NCI-H187 (cell line): ENCODE results near the gene BICRAL.
A peak's percentile ranks its signal among the peaks of the same experiment; 100 is the strongest.
"Not testable (repeated sequence)": the region's sequence is repeated elsewhere in the genome, so short reads cannot be mapped to it uniquely, and the experiment has no call there.

Source experiments
- DNase-seq, 2 experiments: peaks; one replicate each; lab custom pipeline; 2025; lab: John Stamatoyannopoulos, UW

BICRAL gene

DNA sequence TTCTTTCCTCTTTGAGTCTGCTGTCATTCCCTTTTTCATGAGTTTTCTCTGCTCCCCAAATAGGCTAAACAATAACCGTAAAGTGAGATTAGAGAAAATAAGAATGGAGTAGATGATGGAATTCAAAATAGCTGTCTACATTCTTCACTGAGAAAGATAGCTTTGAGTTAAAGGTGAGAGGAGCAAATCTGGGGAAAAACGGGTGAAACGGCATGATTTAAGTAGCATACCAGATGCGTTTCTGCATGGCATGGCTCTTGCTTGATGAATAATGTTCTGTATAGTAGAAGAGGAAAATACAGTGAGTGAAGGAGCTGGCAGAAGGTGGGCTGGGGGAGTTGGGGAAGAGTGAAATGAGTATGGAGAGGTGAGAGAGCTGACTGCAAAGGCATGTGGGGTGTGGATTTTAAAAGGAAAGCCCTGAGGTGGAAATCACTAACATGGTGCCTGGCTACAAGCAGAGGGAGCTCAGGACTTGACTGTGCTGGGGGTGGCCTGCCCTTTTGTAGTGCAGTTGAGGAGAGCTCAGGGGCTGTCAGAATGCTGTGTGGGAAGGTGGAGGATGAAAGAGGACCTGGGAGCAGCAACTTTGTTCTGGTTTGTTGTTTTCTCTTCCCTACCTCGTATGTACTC, 8.8 kb downstream of the BICRAL start:
- no peak for DNase-seq

DNA sequence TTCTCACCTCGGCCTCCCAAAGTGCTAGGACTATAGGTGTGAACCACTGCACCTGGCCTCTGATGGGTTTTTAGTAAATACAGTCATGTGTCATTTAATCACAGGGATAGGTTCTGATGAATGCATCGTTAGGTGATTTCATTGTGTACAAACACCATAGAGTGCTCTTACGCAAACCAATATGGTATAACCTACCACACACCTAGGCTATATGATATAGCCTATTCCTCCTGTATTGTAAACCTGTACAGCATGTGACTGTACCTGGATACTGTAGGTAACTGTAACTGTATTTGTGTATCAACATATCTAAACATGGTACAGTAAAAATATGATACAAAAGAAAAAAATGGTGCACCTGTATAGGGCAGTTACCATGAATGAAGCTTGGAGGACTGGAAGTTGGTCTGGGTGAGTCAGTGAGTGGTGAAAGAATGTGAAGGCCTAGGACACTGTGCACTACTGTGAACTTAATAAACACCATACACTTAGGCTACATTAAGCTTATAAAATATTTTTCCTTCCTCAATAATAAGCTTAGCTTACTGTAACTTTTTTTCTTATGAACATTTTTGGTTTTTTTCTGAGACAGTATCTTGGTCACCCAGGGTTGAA, 10.0 kb downstream of the BICRAL start:
- no peak for DNase-seq

DNA sequence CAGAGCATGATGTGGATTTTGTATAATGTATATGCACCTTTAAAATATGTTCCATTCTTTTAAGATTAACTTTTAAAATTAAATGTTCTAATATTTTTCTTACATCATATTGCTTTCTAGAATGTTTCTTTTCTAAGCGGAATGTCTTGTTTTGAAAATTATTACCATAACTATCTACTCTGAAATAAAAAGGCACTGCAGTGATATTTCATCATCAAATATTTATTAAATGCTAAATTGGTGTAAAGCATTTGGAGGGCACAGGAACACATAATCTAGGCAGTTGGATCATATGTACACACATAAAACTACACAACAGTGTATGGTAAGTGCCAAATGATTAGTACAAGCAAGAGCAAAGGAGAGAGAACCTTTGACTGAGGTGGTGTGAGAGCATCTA, 13.8 kb downstream of the BICRAL start:
- DNase-seq: no peak

DNA sequence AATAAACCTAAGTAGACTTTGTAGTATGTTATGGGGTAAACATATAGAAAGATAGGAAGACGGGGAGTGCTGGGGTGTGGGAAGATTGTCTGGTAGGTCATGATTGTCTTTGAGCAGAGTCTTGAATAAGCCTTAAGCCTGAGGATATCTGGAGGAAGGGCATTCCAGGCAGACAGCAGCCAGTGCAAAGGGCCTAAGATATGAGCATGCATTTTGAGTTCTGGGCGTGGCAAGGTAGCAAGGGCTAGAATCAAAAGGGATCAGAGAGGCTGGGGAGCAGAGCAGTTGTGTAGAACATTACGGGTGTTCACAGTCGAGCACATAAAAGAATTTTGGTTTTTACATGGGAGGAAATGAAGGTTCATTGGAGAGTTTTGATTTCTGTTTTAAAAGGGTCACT, 14.3 kb downstream of the BICRAL start:
- no peak for DNase-seq

DNA sequence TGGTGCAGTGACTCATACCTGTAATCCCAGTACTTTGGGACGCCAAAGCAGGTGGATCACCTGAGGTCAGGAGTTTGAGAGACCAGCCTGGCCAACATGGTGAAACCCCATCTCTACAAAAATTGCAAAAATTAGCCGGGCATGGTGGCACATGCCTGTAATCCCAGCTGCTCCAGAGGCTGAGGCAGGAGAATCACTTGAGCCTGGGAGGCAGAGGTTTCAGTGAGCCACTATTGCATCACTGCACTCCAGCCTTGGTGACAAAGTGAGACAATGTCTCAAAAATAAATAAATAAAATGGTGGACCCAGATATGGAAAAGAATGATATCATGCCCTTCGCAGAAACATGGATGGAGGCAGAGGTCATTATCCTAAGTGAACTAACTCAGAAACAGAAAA, 15.8 kb downstream of the BICRAL start:
- DNase-seq: not testable (repeated sequence)

DNA sequence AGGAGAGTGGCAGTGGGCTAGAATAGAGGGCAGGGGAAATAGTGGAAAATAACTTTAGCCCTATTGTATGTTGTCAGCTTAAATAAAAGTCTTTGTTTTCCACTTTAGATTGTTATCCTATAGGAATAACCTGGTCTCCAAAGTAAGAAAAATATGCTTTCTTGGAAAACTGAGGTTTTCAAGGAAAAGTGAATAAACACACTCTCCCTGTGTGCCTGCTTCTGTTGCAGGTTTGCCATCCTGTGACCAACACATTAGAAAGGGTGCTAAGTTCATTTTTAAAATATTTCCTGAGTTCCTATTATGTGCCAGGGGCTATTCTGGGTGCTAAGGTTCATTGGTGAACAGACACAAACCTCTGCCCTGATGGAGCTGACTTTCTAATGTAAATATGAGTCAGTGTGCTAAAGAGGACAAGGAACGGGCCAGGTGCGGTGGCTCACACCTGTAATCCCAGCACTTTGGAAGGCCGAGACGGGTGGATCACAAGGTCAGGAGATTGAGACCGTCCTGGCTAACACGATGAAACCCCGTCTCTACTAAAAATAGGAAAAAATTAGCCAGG, 23.5 kb downstream of the BICRAL start:
- no peak for DNase-seq

DNA sequence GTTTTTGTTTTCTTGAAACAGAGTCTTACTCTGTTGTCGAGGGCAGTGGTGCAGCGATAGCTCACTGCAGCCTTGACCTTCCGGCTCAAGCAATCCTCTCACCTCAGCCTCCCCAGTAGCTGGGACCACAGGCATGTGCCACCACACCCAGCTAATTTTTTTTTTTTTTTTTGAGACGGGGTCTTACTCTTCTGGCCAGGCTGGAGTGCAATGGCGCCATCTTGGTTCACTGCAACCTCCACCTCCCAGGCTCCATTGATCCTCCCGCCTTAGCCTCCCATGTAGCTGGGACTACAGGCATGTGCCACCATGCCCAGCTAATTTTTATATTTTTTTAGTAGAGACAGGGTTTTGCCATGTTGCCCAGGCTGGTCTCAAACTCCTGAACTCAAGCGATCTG, 24.5 kb downstream of the BICRAL start:
- DNase-seq: not testable (repeated sequence)

DNA sequence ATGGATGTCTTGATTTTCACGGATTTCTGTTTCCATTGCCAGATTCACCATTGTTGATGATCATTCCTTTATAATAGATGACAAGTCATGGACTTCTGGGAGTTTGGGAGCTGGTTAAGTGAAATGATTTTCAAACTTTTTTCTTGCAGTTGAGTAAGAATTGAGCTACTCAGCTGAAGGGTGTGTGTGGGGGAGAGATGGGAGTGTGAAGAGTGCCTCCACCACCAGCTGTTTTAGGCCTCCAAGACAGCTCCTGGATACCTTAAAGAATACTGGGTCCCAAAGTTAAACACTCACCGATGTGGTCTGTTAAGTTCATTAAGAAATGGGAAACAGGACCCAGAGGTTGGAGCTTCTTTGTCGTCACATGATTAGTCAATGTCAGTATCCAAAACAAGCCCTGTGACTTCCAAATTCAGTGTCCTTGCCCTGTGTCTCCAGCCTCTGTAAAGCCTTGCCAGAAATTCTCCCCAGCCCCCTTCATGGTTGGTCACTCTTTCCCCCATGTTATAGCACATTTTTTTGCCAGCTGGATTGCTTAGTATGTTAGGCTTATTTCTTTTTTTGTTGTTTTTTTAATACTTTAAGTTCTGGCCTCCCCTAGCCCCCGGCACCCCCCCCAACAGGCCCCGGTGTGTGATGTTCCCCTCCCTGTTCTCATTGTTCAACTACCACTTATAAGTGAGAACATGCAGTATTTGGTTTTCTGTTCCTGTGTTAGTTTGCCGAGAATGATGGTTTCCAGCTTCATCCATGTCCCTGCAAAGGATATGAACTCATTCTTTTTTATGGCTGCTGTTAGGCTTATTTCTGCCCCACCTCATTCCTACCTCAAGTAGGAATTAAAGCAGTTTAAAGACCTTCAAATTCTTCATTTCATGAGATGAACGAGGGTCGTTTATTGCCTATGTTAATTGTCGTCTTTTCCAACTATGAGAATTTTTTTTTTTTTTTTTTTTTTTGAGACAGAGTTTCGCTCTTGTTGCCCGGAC, 26.9 kb downstream of the BICRAL start:
- DNase-seq: no peak

DNA sequence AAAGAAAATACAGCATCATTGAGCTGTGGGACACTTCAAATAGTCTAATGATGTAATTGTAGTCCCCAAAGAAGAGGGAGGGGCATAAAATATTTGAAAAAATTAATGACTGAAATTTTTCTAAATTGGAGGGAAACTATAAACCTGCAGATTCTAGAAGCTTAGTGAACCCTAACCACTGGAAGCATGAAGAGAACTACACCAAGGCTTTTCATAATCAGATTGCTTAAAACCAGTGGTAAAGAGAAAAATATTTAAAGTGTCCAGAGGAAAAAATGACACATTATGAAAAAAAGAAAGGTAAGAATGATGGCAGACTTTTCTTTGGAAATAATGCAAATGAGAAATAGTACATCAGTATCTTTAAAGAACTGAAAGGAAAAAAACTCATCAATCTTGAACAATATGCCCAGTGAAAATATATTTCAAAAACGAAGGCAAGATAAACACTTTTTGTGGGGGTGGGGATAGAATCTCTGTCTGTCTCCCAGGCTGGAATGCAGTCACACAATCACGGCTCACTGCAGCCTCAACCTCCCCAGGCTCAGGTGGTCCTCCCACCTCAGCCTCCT, 31.3 kb downstream of the BICRAL start:
- DNase-seq: no peak

DNA sequence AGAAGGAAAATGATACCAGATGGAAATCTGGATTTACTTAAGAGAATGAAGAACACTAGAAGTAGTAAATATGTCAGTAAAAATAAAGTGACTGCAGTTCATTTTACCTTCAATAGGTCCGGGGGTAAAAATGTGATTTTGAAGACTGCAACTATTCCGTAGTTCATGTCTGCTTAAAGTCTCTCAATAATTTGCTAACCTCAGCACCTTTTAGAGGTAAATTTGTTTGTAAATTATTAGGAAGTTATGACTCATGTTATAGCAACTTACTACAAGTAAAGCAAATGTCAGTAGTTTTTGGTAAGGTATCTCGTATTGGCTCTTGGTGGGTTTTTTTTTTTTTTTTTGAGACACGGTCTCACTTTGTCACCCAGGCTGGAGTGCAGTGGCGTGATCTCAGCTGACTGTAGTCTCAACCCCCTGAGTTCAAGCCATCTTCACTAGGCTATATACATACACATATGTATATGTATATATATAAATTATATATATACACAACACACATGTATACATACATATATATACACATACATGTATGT, 32.1 kb downstream of the BICRAL start:
- no peak for DNase-seq

DNA sequence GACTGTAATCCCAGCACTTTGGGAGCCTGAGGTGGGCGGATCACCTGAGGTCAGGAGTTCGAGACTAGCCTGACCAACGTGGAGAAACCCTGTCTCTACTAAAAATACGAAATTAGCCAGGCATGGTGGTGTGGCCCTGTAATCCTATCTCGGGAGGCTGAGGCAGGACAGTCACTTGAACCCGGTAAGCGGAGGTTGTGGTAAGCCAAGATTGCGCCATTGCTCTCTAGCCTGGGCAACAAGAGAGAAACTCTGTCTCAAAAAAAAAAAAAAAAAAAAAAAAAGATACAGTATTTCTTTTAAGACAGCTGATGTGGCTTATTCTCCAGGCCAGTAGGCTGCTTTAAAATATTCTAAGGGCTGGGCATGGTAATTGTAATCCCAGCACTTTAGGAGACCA, 33.9 kb downstream of the BICRAL start:
- not testable (repeated sequence) for DNase-seq

DNA sequence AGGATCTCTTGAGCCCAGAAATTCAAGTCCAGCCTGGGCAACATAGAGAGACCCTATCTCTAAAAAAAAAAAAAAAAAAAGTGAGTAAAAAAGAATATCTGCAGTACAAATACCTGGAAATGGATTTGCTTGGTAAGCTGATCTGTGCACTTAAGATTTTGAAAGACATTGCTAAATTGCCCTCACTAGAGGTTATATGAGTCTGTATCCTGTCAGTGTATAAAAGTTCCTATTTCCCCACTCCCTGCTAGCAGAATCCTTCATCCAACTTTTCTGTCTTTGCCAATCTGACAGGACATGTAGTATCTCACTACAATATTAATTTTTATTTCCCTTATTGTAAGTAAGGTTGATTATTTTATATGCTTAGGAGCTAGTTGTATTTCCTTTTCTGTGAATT, 36.1 kb downstream of the BICRAL start:
- DNase-seq: no peak

DNA sequence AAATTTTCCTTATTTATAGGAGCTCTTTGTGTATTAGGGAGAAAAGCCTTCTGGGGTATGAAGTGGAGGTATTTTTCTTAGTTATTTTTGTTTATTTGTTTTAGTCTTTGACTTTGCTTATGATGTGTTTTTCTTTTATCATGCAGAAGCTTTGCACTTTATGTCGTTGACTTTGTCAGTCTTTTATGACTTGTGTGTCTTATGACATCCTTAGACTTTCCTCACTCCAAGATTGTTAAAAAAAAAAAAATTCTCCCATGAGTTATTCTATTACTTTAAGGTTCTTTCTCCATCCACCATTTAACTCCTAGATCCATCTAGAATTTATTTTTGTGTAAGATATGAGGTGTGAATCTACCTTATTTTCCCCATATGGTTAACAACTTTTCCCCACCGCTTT, 36.6 kb downstream of the BICRAL start:
- DNase-seq: no peak

DNA sequence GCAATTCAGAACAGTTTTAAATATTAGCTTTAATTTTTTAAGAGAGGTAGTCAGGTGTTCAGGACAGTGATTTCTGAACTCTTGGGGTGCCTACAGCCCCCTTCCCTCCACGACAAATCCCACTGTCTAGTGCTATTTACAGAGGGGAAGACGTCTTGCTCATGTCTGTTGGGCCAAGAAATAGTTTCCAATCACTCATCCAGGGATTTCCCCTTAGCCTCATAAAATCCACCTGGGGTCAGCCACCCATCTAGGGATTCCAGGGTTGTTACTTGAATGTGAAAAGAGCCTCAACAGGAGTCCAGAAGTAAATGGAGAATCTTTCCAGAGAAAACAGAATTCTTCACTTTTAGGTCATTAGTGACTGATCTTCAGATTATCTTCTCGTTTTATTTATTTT, 37.0 kb downstream of the BICRAL start:
- DNase-seq: no peak

DNA sequence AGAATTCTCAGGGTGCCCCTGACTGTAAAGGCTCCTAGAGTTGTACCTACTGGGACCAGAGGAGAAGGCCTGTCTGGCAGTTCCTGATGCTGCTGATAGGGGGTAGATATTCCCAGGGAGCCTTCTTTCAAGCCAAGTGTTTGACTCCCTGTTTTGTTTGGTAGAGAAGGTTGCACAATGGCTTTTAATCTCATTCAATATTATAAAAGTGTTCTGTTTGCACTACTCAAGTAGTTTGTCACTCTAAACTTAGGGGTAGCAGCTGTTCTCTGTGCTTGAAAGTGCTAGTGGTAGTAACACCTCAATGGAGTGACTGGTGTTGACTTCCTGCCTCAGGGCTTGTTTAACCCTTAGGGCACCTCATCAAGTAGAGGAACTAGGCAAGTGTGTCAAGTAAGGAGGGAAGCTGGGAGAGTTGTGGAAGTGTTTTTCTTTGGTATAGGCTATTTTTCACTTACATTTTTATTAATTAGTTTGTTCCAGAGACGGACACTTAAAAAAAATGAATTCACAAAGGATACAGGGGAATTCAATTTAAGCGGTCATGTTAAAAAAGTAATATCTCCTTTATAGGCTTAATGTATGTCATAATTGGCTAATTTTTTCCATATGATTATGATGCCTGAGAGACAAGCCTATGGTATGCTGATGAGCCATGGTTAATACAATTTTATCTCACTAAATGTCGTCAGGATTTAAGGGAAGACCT, 38.1 kb downstream of the BICRAL start:
- DNase-seq: peak in 1 of 2 experiments; percentile 5

DNA sequence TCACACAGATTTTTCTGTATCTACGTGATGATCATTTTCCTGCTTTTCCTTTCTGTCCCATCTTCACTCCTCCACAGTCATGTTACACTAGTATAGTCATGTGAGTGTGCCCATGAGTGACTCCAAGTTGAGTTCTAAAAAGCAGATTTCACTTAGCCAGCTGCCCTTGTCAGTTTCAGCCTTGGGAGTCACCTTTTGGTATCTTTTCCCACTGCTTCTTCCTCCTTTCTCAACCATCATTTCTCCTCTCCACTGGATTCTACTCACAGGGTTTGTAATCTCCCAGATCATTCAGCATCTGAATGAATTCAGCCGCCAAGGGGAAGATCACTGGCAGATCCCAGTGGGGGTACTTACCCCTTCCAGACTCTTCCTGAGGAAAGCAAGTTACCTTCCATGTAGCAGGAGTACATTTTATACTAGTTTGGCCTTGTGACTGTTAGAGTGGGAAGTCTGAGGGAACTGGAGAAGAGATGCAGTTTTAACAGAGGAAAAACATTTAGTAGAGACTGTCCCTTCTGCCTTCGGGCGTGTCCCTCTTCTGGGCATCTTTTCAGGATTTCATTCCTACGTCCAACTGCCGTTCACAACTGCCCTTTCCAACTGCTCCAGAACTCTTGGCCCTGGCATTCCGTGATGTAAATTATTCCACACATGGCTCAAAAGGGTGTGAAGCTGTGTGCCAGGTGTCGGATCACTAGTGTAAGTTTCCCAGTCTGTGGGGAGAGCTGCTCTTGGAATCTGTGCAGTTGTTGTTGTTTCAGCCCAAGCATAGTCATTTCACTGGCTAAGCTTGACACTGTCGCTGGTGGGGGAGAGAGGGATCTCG, 38.9 kb downstream of the BICRAL start:
- no peak for DNase-seq

DNA sequence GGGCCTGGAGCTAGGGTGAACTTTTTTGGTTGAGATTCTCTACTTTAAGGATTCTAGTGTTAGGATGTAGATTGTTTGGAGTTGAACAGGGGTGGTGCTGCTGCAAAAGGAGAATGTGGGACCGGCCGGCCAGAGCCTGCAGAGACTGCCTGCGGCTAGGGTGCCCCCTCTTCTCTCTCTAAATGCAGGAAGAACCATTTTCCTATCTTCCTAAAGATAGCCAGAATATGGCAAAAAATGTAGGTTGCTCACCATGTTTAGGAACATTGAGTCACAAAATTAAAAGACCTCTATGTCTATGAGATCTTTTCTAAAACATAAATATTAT, 39.5 kb downstream of the BICRAL start:
- DNase-seq: no peak

DNA sequence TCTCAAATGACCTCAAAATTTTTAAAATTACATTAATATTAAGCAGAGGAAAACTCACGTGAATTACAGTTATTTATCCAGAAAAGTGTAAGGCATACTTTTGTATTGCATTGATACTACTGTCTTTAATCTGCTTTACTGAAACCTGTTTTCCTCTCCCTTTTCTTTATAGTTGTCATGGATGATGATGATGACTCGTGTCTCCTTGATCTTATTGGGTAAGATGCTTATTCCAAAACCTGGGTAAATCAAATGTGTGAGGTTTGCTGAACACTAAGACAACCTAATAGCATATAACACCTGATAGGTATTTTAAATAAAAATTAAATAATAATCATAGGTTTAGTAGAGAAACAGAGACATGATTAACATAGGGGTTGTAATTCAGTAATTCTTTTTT, 40.0 kb downstream of the BICRAL start:
- DNase-seq: no peak

DNA sequence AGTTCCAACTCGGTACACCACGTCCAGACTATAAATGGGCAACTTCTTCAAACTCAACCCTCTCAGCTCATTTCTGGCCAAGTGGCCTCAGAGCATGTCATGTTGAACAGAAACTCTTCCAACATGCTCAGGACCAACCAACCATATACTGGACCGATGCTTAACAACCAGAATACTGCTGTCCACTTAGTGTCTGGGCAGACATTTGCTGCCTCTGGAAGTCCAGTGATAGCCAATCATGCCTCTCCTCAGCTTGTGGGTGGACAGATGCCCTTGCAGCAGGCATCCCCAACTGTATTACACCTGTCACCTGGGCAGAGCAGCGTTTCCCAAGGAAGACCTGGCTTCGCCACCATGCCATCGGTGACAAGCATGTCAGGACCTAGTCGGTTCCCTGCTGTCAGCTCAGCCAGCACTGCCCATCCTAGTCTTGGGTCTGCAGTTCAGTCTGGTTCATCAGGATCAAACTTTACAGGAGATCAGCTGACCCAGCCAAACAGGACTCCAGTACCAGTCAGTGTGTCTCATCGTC, 47.8 kb downstream of the BICRAL start:
- no peak for DNase-seq

DNA sequence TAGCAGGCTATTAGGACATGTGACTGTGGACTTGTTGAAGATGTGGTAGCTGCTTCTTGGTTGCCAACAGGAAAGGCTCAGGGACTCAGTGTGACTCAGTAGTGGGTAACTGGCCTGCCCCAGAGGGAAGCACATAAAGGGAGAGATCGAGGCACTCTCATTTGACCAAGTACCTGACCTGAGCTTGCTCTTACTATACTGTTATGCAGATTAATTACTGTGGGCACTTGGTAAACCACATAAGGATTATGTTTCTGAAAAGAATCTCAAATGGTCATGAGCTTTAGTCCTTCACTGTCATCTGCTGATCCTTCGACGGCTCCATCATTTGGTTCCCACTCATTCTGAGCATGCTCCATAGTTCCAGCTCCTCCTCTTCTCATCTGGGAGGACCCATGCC, 49.4 kb downstream of the BICRAL start:
- DNase-seq: no peak
